Progenitor cell of endocrine pancreas (in vitro differentiated cells): ENCODE results near the gene SHQ1. TPM values are rescaled to one million over a fixed set of nuclear protein-coding genes. Genes with fewer than 3 reads are reported as not detected.

Source experiments
- DNase-seq: peaks from one replicate; pipeline ENCODE4 v3.0.0; 2021; ENCODE audit warnings: low spot score; ENCODE audit not compliant: unreplicated experiment
- H3K27ac Mint-ChIP-seq: 2 replicates; pipeline ENCODE4 v1.8.0; 2021; ENCODE audit warnings: mild to moderate bottlenecking, moderate library complexity, mixed read lengths
- H3K27me3 Mint-ChIP-seq: 2 replicates; pipeline ENCODE4 v1.8.0; 2021; ENCODE audit warnings: mixed read lengths
- H3K36me3 Mint-ChIP-seq: 2 replicates; pipeline ENCODE4 v1.8.0; 2022; ENCODE audit warnings: mixed read lengths; ENCODE audit not compliant: insufficient read depth
- H3K4me1 Mint-ChIP-seq: 2 replicates; pipeline ENCODE4 v1.8.0; 2021; ENCODE audit warnings: low read depth, mixed read lengths
- H3K4me3 Mint-ChIP-seq: 2 replicates; pipeline ENCODE4 v1.8.0; 2021; ENCODE audit warnings: low read depth, mild to moderate bottlenecking, moderate library complexity, mixed read lengths
- H3K9me3 Mint-ChIP-seq: 2 replicates; pipeline ENCODE4 v1.8.0; 2021; ENCODE audit warnings: low read depth, mixed read lengths
- total RNA-seq: library from RNA; stranded (reverse); gene quantifications from 2 replicates; pipeline ENCODE4 v1.2.1, GENCODE V29; 2021
- TF ChIP-seq, protein P1 (sequence below): fragments of 200-600 bp; sonication (generic); IDR thresholded peaks from one replicate; pipeline ENCODE4 v1.5.0; 2021; ENCODE audit warnings: antibody characterized with exemption, mild to moderate bottlenecking; ENCODE audit not compliant: unreplicated experiment

Gene SHQ1
- total RNA-seq, 1 donor from 2014 or later = 19.4 TPM

DNA sequence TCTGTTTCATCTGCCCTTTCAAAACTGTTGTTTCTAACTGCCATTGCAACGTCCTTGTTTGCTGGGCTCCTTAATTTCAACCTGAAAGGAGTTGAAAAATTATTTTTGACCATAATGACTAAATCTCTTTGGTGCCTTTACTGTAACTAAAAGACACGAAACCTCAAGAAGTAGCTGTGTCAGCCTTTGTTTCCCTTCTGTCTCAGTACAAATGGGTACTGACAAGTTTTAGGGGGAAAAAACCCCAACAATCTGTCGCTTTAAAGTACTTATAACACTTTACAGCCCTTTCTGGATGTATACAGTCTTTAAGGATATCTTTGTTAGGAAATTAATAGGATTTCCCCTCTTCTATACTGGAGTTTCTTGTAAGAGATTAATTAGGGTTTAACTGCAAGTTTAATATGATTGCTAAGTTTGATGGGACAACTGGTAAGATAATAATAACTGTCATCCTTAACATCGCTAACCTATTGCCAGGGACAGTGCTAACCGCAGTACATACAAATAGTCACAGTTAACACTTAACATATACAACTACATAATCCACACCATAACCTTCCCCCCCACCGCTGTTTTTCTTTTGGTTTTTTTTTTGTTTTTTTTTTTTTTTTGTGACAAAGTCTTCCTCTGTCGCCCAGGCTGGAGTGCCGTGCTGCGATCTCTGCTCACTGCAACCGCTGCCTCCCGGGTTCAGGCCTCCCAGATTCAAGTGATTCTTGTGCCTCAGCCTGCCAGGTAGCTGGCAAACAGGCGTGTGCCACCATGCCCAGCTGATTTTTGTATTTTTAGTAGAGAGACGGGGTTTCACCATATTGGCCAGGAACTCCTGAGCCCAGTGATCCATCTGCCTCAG, 41.3 kb upstream of the SHQ1 start:
- peaks cover 21% of the 10 kb centered on the region for H3K4me1 Mint-ChIP-seq
- DNase-seq = no peak
- H3K27ac Mint-ChIP-seq = no peak overlapping the region
- H3K9me3 Mint-ChIP-seq = no peaks in the 10 kb centered on the region
- TF ChIP-seq, protein P1, sequence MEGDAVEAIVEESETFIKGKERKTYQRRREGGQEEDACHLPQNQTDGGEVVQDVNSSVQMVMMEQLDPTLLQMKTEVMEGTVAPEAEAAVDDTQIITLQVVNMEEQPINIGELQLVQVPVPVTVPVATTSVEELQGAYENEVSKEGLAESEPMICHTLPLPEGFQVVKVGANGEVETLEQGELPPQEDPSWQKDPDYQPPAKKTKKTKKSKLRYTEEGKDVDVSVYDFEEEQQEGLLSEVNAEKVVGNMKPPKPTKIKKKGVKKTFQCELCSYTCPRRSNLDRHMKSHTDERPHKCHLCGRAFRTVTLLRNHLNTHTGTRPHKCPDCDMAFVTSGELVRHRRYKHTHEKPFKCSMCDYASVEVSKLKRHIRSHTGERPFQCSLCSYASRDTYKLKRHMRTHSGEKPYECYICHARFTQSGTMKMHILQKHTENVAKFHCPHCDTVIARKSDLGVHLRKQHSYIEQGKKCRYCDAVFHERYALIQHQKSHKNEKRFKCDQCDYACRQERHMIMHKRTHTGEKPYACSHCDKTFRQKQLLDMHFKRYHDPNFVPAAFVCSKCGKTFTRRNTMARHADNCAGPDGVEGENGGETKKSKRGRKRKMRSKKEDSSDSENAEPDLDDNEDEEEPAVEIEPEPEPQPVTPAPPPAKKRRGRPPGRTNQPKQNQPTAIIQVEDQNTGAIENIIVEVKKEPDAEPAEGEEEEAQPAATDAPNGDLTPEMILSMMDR = no peak
- peak overlapping the region; percentile 74 for H3K4me3 Mint-ChIP-seq
- H3K36me3 Mint-ChIP-seq = no peaks in the 10 kb centered on the region
- H3K27me3 Mint-ChIP-seq = peaks cover 6% of the 10 kb centered on the region

DNA sequence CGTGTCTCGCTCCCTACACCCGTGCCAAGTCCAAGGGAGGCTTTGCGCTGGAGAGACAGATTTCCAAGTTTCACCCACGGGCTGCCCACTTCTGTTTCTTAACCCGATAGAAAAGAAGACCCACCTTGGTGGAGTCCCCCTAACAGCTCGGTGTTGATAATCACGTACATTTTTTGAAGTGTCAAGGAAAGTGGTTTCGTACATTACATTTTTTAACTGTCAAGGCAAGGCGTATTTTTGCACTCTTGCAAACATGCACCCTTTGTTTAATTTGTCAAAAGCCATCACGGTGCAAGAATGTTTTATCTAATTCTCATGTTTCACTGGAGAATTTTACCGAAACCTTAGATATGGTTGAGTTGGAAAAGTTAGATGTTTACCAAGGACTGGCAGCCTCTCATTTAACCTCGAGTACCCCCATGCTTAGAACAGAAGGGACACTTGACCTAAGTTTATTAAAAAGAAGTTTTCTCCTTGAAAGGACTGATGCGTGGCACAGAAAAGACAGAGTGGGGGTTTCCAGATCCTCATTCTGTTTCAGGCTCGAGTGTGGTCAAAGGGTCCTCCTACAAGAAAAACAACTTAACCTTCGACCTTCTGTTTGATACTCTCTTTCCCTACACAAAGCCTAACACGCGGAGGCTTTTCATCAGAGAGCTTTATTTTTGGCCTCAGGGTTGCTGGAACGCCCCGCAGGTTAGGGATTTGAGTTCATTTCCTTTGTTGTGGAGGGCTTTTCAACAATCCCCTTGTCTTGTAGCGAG, 40.5 kb upstream of the SHQ1 start:
- H3K4me3 Mint-ChIP-seq = peak overlapping the region; percentile 74

DNA sequence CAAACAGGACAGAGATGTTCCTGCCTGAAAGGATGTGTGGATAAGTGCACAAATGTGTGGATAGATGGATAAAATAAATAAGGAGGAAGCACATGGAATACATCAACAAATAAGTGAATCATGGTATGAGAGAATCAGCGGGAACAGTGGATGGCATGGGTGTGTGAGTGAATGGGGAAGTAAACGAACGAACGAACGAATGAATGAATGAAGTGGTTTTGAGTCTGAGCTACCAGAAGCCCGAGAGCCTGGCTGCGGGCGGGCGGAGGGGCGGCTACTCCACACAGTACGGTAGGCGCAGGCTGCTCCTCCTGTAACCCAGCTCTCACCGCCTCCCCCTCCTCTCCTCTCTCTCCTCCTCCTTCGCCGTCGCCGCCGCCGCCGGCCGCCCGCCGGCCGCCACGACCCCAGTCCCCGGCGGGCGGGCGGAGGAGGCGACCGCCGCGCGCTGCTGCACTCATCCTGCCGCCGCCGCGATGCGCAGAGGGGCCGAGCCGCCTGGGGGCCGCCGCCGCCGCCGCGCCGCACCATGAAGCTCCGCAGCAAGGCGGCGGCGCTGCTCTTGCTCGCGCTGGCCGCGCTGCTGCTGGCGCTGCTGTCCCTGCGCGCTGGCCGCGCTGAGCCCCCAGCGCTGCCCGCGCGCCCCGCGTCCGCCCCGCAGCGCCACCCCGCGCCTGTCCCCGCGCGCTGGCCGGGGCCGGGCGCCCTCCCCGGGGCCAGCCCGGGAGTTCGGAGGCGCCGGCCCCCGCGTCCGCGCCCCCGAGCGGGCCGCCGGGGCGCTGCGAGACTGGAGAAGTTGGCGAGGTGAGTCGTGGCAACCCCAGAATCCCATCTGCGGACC, 39.7 kb upstream of the SHQ1 start, which contains the start of gene GXYLT2:
GXYLT2 (plus strand) TSS at position 342 of the 841 bp plus-strand sequence; CDS start at position 530, 188 bp downstream.
- peak; percentile 57 for DNase-seq
- Mint-ChIP-seq H3K9me3 (peaks cover 4% of the 10 kb centered on the region), H3K36me3 (no peaks in the 10 kb centered on the region), H3K4me3 (peak within 1 kb of the TSS; percentile 79), H3K4me1 (peaks cover 21% of the 10 kb centered on the region), H3K27me3 (peaks cover 3% of the 10 kb centered on the region), H3K27ac (peak within 1 kb of the TSS; percentile 83)
- TF ChIP-seq, protein P1 = no peak

More for the DNA sequence above, 40.5 kb upstream of the SHQ1 start:
- TF ChIP-seq, protein P1 = peak; percentile 26
- no peak for DNase-seq
- peak overlapping the region; percentile 83 for H3K27ac Mint-ChIP-seq
- H3K9me3 Mint-ChIP-seq = no peaks in the 10 kb centered on the region
- H3K36me3 Mint-ChIP-seq = no peaks in the 10 kb centered on the region
- peaks cover 6% of the 10 kb centered on the region for H3K27me3 Mint-ChIP-seq
- H3K4me1 Mint-ChIP-seq = peaks cover 21% of the 10 kb centered on the region

DNA sequence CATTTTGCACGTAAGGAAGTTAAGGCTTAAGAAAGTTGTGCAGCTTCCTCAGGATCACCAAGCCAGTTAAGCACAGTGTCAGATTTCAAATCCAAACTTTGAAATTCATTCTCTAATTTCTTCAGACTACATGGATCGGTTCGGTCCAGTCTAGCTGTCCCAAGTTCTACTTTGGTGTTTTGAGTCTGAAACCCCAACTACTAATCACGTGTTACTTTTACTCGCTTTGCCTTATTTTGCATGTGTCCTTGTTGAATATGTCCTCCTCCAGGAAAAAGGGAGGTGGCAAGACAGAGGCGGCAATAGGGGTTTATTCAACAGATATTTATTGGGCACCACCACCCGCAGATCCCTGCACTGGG, 39.1 kb upstream of the SHQ1 start:
- peak overlapping the region; percentile 65 for H3K27ac Mint-ChIP-seq
- H3K27me3 Mint-ChIP-seq = peaks cover 3% of the 10 kb centered on the region
- no peaks in the 10 kb centered on the region for H3K36me3 Mint-ChIP-seq
- TF ChIP-seq, protein P1 = no peak
- peaks cover 21% of the 10 kb centered on the region for H3K4me1 Mint-ChIP-seq
- DNase-seq = no peak
- peaks cover 4% of the 10 kb centered on the region for H3K9me3 Mint-ChIP-seq
- peak overlapping the region; percentile 79 for H3K4me3 Mint-ChIP-seq

DNA sequence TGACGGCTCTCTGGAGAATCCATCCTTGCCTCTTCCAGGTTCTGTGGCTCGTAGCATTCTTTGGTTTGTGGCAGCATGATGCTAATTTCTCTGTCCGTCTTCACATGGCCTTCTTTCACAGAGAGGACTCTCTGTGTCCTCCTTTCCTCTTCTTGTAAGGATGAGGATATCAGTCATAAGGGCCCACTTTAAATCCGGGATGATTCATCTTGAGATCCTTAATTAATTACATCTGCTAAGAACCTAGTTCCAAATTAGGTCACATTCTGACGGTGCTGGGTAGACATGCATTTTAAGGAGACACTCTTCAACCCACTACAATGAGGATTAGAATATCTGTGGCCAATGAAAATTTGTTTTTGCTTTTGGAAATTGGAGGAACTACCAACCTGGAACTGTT, 23.9 kb upstream of the SHQ1 start:
- no peaks in the 10 kb centered on the region for H3K4me1 Mint-ChIP-seq
- TF ChIP-seq, protein P1 = no peak
- H3K36me3 Mint-ChIP-seq = no peaks in the 10 kb centered on the region
- no peaks in the 10 kb centered on the region for H3K9me3 Mint-ChIP-seq
- H3K27ac Mint-ChIP-seq = peak overlapping the region; percentile 20
- no peak for DNase-seq
- peaks cover 6% of the 10 kb centered on the region for H3K27me3 Mint-ChIP-seq
- no peak overlapping the region for H3K4me3 Mint-ChIP-seq
